GM06990 (cell line): ENCODE results near the gene EEPD1.

ENCODE experiments used
- DNase-seq: peaks from one replicate; pipeline ENCODE4 v3.0.0-alpha.2; 2011; ENCODE audit not compliant: insufficient read length; ENCODE audit errors: extremely low read depth
- H3K27me3 ChIP-seq: replicated peaks from 2 replicates; pipeline ENCODE4 v1.6.0; 2011; ENCODE audit warnings: low read length; ENCODE audit not compliant: control insufficient read depth, insufficient read depth
- H3K36me3 ChIP-seq: 2 replicates; pipeline ENCODE4 v1.5.1; 2011; ENCODE audit warnings: low read length; ENCODE audit not compliant: control insufficient read depth, insufficient read depth
- H3K4me3 ChIP-seq: replicated peaks from 2 replicates; pipeline ENCODE4 v1.5.1; 2011; ENCODE audit warnings: low read depth, mild to moderate bottlenecking, control low read depth, low read length
- CTCF ChIP-seq: IDR thresholded peaks from 2 replicates; pipeline ENCODE4 v1.5.1; 2011; ENCODE audit warnings: low read length, control low read depth, mild to moderate bottlenecking, inconsistent platforms; ENCODE audit not compliant: insufficient read depth, poor library complexity, severe bottlenecking

EEPD1 gene

GRCh38 chr7:36262309-36263094, 109.4 kb downstream of the EEPD1 start:
- Histone ChIP-seq H3K36me3 (no peaks in the 10 kb centered on the region), H3K4me3 (no peak overlapping the region), H3K27me3 (no peaks in the 10 kb centered on the region; the same call in 1 of the 2 replicates)
- TF ChIP-seq CTCF = no peak
- DNase-seq = no peak

GRCh38 chr7:36263095-36263484, 110.0 kb downstream of the EEPD1 start:
- TF ChIP-seq CTCF = no peak
- Histone ChIP-seq H3K27me3 (no peaks in the 10 kb centered on the region; the same call in 1 of the 2 replicates), H3K4me3 (no peak overlapping the region), H3K36me3 (no peaks in the 10 kb centered on the region)
- DNase-seq = no peak

GRCh38 chr7:36264123-36264801, 111.2 kb downstream of the EEPD1 start:
- no peak for TF ChIP-seq CTCF
- H3K36me3 ChIP-seq = no peaks in the 10 kb centered on the region
- DNase-seq = peak; percentile 24
- H3K4me3 ChIP-seq = no peak overlapping the region
- H3K27me3 ChIP-seq = no peaks in the 10 kb centered on the region; the same call in 1 of the 2 replicates

GRCh38 chr7:36264913-36265516, 112.0 kb downstream of the EEPD1 start:
- H3K36me3 ChIP-seq = no peaks in the 10 kb centered on the region
- H3K4me3 ChIP-seq = no peak overlapping the region
- no peak for TF ChIP-seq CTCF
- DNase-seq = no peak
- no peaks in the 10 kb centered on the region; the same call in 1 of the 2 replicates for H3K27me3 ChIP-seq

GRCh38 chr7:36265680-36266079, 112.6 kb downstream of the EEPD1 start:
- no peak for TF ChIP-seq CTCF
- Histone ChIP-seq H3K27me3 (no peaks in the 10 kb centered on the region; the same call in 1 of the 2 replicates), H3K36me3 (no peaks in the 10 kb centered on the region), H3K4me3 (no peak overlapping the region)
- DNase-seq = no peak
